HG03135 (cell line): Measurements from ENCODE around the gene NLGN4X.
A peak's percentile ranks its signal among the peaks of the same experiment; 100 is the strongest.

ENCODE experiments used
- ATAC-seq: cut with Tn5 transposase; IDR thresholded peaks from one replicate; pipeline ENCODE4 v1.9.1; 2021; ENCODE audit warnings: mild to moderate bottlenecking, moderate library complexity; ENCODE audit not compliant: unreplicated experiment

Gene NLGN4X

GRCh38 chrX:6159468-6159867, 69.2 kb downstream of the NLGN4X start:
- ATAC-seq: no peak

- no peak for ATAC-seq
These were observed 76.7 kb downstream of the NLGN4X start for GRCh38 chrX:6151971-6152370.

- ATAC-seq: no peak
These were observed 79.4 kb downstream of the NLGN4X start for GRCh38 chrX:6149060-6149872.

GRCh38 chrX:6134255-6134654, 94.4 kb downstream of the NLGN4X start:
- ATAC-seq: no peak

DNA sequence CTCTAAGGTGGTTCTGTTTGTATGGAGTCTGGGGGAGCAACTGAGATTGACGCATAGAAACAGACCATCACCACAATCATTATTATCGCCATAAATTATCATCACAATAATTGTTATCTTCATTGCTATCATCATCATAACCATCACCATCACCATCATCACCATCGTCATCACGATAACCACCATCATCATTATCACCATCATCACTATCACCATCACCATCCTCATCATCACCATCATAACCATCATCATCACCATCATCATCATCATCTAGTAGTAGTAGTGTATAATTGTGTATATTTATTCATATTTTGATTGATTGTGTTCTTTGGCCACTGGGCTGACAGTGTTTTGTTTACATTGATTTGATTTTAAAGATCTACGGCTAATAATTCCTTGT, 95.7 kb downstream of the NLGN4X start:
- ATAC-seq: no peak

- ATAC-seq: no peak
These were observed 97.4 kb downstream of the NLGN4X start for GRCh38 chrX:6131287-6131686.

DNA sequence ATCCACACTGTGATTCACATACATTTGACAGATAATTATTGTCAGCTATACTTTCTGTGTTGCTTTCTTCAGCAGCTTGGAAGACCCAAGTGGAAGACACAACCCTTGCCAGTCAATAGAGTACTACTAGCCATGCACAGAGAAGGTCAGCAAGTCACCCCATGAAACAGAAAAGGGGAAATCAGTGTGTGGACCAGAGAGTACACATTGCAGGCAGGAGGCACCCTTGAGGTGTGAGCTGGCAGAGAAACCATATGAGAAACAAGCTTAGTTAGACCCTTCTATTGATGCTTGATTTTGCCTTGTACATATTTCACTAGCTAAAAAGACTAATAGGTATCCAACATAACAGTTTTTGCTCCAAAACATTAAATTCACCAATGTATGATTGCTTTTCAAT, 99.5 kb downstream of the NLGN4X start:
- ATAC-seq: no peak

DNA sequence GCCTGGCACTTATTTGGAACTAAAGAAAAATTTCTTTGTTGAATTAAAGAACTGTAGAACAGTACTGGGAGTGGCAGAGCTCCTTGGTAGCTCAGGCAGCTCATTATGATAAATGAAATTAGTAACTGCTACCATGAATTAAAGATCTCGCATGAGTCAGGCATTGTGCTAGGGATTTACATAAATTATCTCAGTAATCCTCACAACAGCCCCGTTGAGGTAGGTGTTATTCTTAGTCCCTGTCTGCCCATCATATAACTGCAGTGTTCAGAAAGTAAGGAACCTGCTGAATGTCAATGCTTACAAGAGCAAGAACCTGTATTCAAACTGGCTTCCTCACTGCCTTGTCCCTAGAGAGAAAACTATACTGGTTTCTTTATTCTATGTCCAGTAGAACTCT, 108.3 kb downstream of the NLGN4X start:
- ATAC-seq: no peak

GRCh38 chrX:6095469-6095868, 133.2 kb downstream of the NLGN4X start:
- ATAC-seq: no peak

GRCh38 chrX:6074532-6074931, 154.1 kb downstream of the NLGN4X start:
- ATAC-seq: no peak

- no peak for ATAC-seq
These were observed 156.9 kb downstream of the NLGN4X start for GRCh38 chrX:6071731-6072130.

- no peak for ATAC-seq
These were observed 161.1 kb downstream of the NLGN4X start for GRCh38 chrX:6067600-6067999.

DNA sequence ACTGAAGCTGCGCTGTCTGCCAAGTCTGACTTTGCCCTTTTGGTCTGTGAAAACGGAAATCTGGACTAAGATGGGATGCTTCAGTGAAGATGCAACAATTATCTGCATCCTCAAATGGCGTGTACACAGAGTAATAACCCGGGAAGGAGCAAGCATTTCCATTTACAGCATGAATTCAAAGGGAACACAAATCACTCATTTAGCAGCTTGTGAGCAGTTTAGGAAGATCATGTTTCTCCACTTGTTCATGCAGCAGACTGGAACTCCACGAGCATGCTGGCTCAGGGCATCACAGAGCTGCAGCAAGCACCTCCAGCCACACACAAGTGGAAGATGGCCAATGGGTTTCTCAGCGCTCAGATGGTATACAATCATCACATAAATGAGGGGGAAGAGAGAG, 175.5 kb downstream of the NLGN4X start:
- ATAC-seq: no peak

DNA sequence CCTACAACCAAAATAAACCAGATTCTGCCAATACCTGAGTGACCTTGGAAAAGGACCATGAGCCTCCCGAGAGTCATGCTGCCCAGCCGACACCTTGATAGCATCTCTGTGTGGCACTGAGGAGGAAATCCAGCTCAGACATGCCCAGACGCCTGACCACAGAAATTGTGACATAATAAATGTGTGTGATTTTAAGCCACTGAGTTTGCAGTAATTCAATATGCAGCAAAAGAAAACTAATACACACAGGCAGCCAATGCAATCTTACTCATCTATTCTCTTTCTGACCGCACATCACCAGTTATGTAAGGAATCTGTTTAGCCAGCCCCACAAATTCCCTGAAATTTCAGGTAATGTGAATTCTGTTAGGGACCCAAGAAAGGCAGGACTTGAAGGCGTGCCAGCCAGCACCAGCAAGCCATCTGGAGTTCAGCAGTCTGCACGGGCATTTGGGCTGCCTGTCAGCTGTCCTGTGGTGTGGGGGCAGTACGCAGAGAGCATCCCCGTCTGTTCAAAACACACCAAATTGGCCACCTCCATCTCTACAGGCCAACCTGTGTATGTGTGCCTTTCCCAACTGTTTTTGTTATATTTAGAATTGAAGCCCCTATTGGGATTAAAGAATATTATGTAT, 176.4 kb downstream of the NLGN4X start:
- ATAC-seq: no peak

DNA sequence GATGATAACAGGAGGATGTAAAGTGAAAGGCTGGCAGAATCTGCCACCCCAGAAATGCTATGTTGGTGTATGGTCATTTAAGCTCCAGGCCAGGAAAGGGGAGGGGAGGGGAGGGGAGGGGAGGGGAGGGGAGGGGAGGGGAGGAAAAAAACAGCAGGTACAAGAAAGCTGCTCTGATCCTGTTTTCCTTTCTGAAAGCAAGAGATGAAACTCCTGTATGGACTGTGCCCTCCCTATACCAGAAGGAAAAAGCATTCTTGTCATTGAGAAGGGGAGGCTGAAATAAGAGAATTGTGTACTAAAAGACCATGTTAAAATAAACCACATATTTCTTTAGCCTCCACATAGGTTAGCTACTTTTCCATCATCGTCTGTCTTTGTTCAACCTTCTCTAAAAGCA, 179.5 kb downstream of the NLGN4X start:
- no peak for ATAC-seq

DNA sequence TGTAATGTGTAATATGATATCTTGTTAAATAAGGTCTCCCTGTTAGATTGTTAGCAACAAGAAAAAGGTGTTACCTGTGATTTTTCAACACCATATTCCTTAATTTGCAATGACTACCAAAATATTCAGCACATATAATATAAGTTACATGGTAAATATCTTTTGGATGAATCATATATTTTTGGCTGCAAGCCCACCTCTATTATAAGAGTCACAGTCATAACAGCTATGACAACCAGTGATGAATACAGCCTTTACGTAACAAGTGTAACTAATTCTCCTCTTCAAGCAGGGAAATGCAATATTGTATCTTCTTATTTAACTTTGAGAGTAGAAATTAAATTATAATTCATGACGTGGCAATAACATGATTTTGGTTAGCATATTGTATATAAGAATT, 187.0 kb downstream of the NLGN4X start:
- no peak for ATAC-seq

- no peak for ATAC-seq
These were observed 199.7 kb downstream of the NLGN4X start for GRCh38 chrX:6029014-6029413.

- ATAC-seq: no peak
These were observed 201.7 kb downstream of the NLGN4X start for GRCh38 chrX:6026980-6027379.

DNA sequence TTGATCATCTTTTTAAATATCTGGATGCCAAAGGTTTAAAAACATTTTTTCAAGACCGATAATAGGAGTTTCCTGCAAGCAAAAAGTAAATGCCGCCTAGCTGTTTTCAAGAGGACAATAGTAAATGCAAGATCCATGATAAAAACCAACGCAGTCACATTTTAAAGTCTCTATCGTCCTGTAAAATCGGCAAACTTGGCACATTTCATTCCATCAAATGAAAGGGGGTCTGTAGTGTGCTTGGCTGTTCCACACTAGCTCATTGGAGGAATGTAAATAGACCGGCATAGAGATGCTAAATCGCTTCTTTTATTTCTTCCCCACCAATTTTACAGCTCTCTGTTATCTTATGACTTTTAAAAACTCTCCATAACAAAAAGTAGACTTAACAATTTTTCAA, 202.2 kb downstream of the NLGN4X start:
- ATAC-seq: no peak

GRCh38 chrX:6024204-6024603, 204.5 kb downstream of the NLGN4X start:
- no peak for ATAC-seq

DNA sequence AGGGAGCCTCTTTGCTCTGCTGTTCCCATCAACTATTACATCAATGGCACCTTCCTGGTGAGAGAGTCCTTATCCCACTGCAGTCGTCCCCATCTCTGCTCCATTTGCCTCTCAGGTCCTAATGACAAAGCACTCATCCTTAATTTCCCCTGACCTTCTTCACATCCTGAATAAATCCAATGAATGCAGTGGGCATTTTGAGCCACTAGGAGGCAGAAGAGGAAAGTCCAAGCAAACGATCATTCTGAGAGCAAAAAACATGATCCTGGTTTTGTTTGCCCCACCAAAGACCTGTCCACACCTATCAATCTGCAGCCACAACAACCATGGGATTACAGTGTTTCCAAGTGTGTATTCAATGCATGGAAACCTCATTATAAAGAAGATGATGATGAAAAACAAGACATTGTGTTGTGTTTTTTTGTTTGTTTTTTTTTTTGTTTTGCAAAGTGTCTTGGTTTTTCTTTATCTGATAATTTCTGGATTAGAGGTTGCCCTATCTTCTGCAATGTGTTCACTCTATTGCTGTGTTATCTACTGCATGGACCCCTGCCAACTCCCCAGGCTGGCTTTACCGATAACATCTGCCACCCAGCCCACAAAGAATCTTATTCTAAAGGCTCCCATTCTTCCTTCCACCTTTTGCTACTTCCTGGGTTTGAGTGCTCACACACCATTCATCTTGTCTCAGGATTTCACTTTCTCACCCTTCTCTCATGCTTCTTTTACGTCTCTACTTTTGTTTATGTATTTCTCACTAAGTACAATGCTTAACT, 207.2 kb downstream of the NLGN4X start:
- ATAC-seq: peak; percentile 83

- no peak for ATAC-seq
These were observed 209.6 kb downstream of the NLGN4X start for GRCh38 chrX:6019076-6019475.
